Natural killer cell treated with Interleukin-12 subunit alpha and Interleukin-12 subunit beta and Interleukin-15 and Interleukin-18, amount 100 ng/mL, for 72 hours (primary cell): ENCODE measurements around the gene KCNJ15. TPM values are rescaled to one million over a fixed set of nuclear protein-coding genes. Genes with fewer than 3 reads are reported as not detected.

ENCODE experiments used
- ATAC-seq, 2 donors: fragments of 150-1000 bp; cut with Tn5 transposase in 1 of 2; sonication (Bioruptor Pico), chemical (Tn5 transposase) in 1 of 2; 2 replicates each; pipeline ENCODE4 v1.10.0; 2021
- DNase-seq: peaks from one replicate; pipeline ENCODE4 v3.0.0; 2022; ENCODE audit warnings: low spot score
- H3K27ac Mint-ChIP-seq, 2 donors: 1 replicate in 1 of 2; 2 replicates in 1 of 2; pipeline ENCODE4 v1.8.0; 2022; ENCODE audit warnings: mixed read lengths in 2 of 2, mild to moderate bottlenecking in 1 of 2, moderate library complexity in 1 of 2
- H3K27me3 Mint-ChIP-seq, 2 donors: 1 replicate in 1 of 2; 2 replicates in 1 of 2; pipeline ENCODE4 v1.8.0; 2022; ENCODE audit warnings: mixed read lengths in 2 of 2
- H3K36me3 Mint-ChIP-seq: one replicate; pipeline ENCODE4 v1.8.0; 2022; ENCODE audit warnings: mixed read lengths
- H3K4me1 Mint-ChIP-seq, 2 donors: 1 replicate in 1 of 2; 2 replicates in 1 of 2; pipeline ENCODE4 v1.8.0; 2022; ENCODE audit warnings: low read depth in 2 of 2, mixed read lengths in 2 of 2, mild to moderate bottlenecking in 1 of 2
- H3K4me3 Mint-ChIP-seq: one replicate; pipeline ENCODE4 v1.8.0; 2022; ENCODE audit warnings: mixed read lengths
- H3K9me3 Mint-ChIP-seq: 2 replicates; pipeline ENCODE4 v1.8.0; 2022; ENCODE audit warnings: mixed read lengths
- total RNA-seq, 2 donors: library from RNA; stranded (reverse); gene quantifications; one replicate each; pipeline ENCODE4 v1.2.3, GENCODE V29; 2022

KCNJ15 gene
- total RNA-seq, 2 donors from 2014 or later = not detected

DNA sequence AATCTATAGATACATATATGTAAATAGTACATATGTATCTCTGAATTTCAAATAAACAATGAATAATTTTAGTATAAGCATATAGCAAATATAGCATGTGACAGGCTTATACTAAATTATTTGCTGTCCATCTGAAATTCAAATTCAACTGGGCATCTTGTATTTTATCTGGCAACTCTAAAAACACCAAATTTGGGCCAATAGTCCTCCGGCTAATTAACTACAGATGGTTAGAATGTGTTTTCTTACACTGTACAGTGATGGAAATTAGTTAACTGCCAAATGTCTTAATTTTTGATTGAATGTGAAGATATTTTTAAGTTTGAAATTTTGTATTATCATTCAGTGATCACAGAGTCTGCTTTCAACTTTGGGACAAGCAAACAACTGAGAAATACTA is 30.7 kb downstream of the KCNJ15 start:
- Mint-ChIP-seq H3K36me3 (no peaks in the 10 kb centered on the region), H3K4me3 (no peak overlapping the region), H3K4me1 (peaks cover 3 to 5% of the 10 kb centered on the region in 2 donors), H3K27me3 (peaks cover 16 to 22% of the 10 kb centered on the region in 2 donors), H3K9me3 (no peaks in the 10 kb centered on the region), H3K27ac (no peak overlapping the region)
- DNase-seq (no peak), ATAC-seq (no peak)

DNA sequence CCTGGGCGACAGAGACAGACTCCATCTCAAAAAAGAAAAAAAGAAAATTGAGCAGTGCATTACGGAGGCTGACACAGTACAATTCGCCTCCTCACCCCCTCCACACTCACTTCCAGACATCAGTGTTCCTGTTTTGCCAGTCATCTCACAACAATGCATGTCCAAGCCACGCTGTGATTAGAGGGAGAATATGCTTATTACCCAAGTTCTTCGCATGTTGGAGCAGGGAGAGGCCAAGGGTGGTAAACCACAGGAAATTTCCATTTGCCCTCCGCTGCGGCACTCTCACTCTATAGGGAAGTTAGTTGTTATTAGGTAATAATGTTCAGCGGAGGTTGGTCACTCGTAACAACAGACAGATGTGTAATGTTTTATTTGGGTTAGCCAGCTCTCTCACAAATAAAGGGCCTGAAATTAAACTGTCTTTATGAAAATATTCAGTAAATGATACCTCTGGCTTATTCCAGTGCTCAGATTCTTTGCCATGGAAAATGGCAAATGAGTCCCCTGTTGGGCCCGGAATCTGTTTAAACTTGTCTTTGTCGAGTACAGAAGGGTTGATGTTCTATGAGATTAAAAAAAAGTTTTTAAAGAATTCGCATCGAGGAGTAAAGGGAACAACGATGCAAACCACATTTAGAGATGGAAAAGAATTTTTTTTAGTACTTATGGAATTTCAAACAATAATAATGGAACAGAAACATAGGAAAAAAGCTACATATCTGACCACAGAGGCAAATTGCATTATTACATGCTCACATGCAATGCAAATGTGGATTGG is 33.1 kb downstream of the KCNJ15 start:
- H3K4me1 Mint-ChIP-seq = peaks cover 0 to 3% of the 10 kb centered on the region in 2 donors
- ATAC-seq (no peak), DNase-seq (no peak)
- H3K9me3 Mint-ChIP-seq = no peaks in the 10 kb centered on the region
- H3K27me3 Mint-ChIP-seq = peaks cover 7 to 16% of the 10 kb centered on the region in 2 donors
- no peak overlapping the region for H3K27ac Mint-ChIP-seq
- H3K36me3 Mint-ChIP-seq = no peaks in the 10 kb centered on the region
- H3K4me3 Mint-ChIP-seq = no peak overlapping the region

DNA sequence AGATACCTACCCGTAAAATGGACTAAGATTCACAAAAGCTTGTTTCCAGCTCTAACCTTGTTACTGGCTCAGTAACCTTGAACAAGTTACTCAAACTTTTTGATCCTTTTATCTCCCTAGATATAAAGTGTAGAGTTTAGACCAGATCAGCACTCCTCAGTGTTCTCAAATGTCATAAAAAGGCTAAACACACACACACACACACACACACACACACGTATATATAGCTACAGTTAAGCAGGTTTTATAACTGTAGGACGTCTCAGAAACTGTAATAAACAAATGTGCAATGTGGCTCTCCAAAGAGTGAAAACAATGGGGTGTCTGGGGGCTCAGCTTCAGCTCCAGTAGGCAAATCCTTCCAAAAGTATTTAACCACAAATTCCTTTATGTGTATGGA is 34.0 kb downstream of the KCNJ15 start:
- H3K4me1 Mint-ChIP-seq = peaks cover 0 to 3% of the 10 kb centered on the region in 2 donors
- H3K27ac Mint-ChIP-seq = no peak overlapping the region
- peaks cover 9 to 15% of the 10 kb centered on the region in 2 donors for H3K27me3 Mint-ChIP-seq
- no peaks in the 10 kb centered on the region for H3K36me3 Mint-ChIP-seq
- no peak overlapping the region for H3K4me3 Mint-ChIP-seq
- DNase-seq (no peak), ATAC-seq (no peak)
- no peaks in the 10 kb centered on the region for H3K9me3 Mint-ChIP-seq

DNA sequence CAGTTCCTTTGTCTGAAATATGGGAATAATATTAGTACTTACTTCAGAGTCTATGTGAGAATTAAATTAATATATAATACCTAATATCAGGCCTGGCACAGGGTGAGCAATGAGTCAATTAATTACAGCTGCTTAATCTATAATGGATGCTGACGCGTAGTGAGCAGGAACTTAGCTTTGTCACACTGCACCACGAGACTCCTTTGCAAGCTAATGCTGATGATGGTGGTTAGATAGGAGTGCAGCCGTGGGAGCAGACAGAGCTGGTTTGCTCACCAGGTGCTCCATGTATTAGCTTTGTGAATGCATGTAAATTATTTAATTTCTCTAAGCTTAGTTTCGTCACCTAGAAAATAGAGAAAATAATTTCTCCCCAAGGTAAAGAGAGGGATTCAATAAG is 35.1 kb downstream of the KCNJ15 start:
- Mint-ChIP-seq H3K27ac (no peak overlapping the region), H3K9me3 (no peaks in the 10 kb centered on the region), H3K27me3 (peaks cover 14 to 15% of the 10 kb centered on the region in 2 donors), H3K36me3 (no peaks in the 10 kb centered on the region), H3K4me1 (peaks cover 0 to 3% of the 10 kb centered on the region in 2 donors), H3K4me3 (no peak overlapping the region)
- ATAC-seq (no peak), DNase-seq (no peak)

DNA sequence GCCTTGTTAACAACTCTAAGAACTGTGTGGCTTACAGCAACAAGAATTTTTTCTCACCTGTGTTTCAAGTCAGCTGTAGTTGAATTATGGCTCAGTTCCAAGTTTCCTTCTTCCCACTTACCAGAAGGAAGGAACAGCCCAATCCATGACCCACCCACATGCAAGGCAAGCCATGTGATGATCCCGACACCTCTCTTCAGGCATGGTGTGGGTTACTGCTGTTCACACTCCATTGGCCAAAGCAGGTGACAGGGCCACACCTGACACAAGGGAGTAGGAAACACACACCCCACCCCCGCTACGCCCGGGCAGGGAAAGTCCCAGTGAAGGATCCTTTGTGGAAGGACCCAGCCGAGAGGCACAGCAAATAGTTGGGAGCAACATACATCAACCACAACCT is 36.3 kb downstream of the KCNJ15 start:
- H3K4me1 Mint-ChIP-seq = peaks cover 0 to 3% of the 10 kb centered on the region in 2 donors

DNA sequence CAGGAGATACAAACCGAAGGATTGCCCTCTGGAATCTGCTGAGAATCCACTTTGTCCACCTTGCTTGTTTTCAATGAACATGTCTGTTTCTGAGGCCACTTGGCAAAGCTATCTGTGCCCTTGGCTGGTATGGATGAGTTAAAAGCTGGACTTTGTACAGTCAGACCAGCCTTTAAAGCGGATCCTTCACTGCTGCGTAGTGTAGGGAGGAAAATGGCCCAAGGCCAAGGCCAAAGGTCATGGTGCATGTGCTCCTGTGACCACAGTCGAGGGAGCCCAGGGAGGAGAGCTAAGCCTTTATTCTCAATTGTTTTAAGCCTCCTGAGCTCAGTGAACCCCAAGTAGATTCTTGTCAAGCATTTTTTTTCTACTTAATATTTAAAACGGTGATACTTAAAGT is 37.0 kb downstream of the KCNJ15 start:
- Mint-ChIP-seq H3K4me3 (no peak overlapping the region), H3K4me1 (peaks cover 0 to 3% of the 10 kb centered on the region in 2 donors), H3K9me3 (no peaks in the 10 kb centered on the region), H3K27me3 (peaks cover 14 to 16% of the 10 kb centered on the region in 2 donors), H3K27ac (no peak overlapping the region), H3K36me3 (no peaks in the 10 kb centered on the region)
- ATAC-seq = no peak
- DNase-seq = no peak

More for the DNA sequence above, 36.3 kb downstream of the KCNJ15 start:
- no peaks in the 10 kb centered on the region for H3K36me3 Mint-ChIP-seq
- peaks cover 14 to 15% of the 10 kb centered on the region in 2 donors for H3K27me3 Mint-ChIP-seq
- H3K27ac Mint-ChIP-seq = no peak overlapping the region
- H3K9me3 Mint-ChIP-seq = no peaks in the 10 kb centered on the region
- DNase-seq (no peak), ATAC-seq (no peak)
- H3K4me3 Mint-ChIP-seq = no peak overlapping the region

DNA sequence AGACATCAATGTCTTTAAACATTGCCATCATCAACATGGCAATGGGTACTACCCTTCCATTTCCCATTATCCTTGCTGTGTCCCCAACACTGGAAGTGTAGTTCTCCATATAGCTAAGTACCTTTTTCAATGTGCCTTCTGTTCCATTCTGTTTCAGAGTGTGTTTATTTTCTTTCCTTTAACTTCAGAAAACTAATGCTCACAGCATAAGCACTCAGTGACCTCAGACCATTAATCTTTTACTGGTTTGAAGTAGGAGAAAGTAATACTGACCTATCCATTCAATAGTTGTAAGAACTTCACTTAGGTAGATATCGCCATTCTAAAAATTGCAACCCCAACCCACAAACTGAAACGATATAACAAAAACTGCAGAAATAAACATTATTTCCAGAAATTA is 37.8 kb downstream of the KCNJ15 start:
- H3K4me3 Mint-ChIP-seq = no peak overlapping the region
- DNase-seq (no peak), ATAC-seq (no peak)
- no peaks in the 10 kb centered on the region for H3K36me3 Mint-ChIP-seq
- H3K27ac Mint-ChIP-seq = no peak overlapping the region
- peaks cover 0 to 2% of the 10 kb centered on the region in 2 donors for H3K4me1 Mint-ChIP-seq
- H3K27me3 Mint-ChIP-seq = peaks cover 14 to 22% of the 10 kb centered on the region in 2 donors
- no peaks in the 10 kb centered on the region for H3K9me3 Mint-ChIP-seq

DNA sequence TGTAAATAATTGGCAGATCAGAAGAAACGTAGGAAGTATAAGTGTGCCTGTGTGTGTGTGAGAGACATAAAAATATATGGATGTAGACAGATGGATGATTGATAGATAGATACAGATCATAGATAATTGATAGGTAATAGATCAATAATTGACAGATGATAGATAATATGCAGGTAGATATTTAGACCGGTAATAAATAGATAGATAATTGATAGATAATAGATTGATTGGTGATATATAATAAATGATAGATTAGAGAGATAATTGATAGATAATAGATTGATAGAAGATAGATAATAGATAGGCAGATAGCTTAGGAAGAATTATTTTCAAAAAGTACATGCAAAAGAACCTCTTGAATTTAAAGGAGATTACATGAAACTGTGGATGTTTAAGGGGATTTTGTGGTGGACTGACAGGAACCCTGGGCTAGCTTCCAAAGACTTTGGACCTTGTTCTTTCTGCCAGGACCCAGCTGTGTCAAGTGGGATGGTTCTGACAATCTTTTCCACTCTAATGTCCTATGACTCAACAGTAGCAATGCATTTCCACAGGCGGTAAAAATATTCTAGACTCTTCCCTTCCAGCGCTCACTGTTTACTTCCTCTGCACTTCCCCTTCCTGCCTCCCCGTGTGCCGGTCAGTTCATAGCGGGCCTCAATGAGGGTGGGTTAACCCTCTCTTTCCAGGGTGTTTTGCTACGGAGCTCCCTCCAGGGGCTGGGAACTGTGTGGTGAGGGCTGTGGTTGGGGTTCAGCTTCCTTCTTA is 39.4 kb downstream of the KCNJ15 start:
- H3K27ac Mint-ChIP-seq = no peak overlapping the region
- H3K4me1 Mint-ChIP-seq = no peaks in the 10 kb centered on the region
- H3K36me3 Mint-ChIP-seq = no peaks in the 10 kb centered on the region
- peaks cover 7 to 22% of the 10 kb centered on the region in 2 donors for H3K27me3 Mint-ChIP-seq
- DNase-seq (no peak), ATAC-seq (no peak)
- no peak overlapping the region for H3K4me3 Mint-ChIP-seq
- no peaks in the 10 kb centered on the region for H3K9me3 Mint-ChIP-seq

DNA sequence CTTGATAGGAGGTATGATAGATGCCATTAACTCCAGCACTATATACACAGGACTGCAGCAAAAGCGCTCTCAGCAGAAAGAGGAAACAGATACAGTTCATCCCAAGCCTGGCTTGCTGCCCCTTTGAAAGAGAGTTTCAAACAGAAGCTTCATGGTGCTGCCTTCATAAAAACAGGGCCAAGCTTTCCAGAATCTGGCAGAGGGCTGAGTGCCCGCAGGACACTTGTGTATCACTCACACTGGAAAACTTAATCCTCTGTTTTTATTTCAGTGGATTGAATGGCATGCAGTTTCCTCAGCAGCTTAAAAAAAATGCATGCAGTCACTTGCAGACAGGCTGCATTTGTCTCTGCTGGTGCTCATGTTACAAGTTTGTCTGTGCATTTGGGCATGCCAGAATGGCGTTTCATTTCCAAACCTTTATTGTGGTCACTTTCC is 40.4 kb downstream of the KCNJ15 start:
- Mint-ChIP-seq H3K4me3 (no peak overlapping the region), H3K9me3 (no peaks in the 10 kb centered on the region), H3K4me1 (no peaks in the 10 kb centered on the region), H3K36me3 (no peaks in the 10 kb centered on the region), H3K27me3 (peaks cover 8 to 22% of the 10 kb centered on the region in 2 donors), H3K27ac (no peak overlapping the region)
- ATAC-seq = no peak
- no peak for DNase-seq

DNA sequence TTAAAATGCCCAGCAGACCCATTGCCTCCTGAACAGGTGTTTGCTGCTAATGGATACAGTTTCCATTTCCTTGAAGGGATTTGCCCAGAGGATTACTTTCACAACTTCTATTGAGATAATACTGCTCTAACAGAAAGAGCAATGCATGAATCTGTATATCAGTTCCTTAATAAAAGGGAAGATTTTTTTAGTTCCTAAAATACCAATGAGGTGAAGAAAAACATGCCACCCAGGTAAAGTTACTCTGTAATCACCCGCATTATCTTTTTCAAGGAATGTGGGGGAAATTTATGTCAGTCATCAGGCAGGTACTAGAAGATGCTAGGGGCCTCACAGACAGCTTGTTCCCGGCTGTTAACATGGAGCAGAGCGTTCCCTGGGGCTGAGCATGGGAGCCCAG is 41.1 kb downstream of the KCNJ15 start:
- H3K4me3 Mint-ChIP-seq = no peak overlapping the region
- H3K9me3 Mint-ChIP-seq = no peaks in the 10 kb centered on the region
- no peak for ATAC-seq

DNA sequence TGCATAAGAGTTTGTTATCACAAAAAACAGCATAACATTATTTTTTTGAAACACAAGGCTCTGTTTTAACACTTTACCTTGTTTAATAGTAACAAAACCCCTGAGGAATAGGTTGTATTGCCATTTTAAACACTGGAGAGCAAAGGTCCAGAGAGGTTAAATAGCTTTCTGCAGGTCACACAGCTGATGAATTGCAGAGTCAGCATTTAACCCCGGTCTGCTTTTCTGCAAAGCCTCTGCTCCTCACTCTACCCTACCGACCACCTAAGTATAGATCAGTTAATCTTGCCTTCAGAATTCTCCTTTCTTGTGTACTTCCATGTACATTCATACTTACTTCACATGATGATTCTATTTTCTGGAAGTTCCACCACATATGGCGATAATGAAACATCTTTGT is 42.0 kb downstream of the KCNJ15 start:
- Mint-ChIP-seq H3K4me3 (no peak overlapping the region), H3K4me1 (no peaks in the 10 kb centered on the region), H3K9me3 (no peaks in the 10 kb centered on the region), H3K27ac (no peak overlapping the region), H3K27me3 (peaks cover 8 to 22% of the 10 kb centered on the region in 2 donors), H3K36me3 (no peaks in the 10 kb centered on the region)
- no peak for DNase-seq
- ATAC-seq = no peak

More for the DNA sequence above, 41.1 kb downstream of the KCNJ15 start:
- Mint-ChIP-seq H3K4me1 (no peaks in the 10 kb centered on the region), H3K36me3 (no peaks in the 10 kb centered on the region), H3K27me3 (peaks cover 8 to 22% of the 10 kb centered on the region in 2 donors), H3K27ac (no peak overlapping the region)
- DNase-seq = no peak

DNA sequence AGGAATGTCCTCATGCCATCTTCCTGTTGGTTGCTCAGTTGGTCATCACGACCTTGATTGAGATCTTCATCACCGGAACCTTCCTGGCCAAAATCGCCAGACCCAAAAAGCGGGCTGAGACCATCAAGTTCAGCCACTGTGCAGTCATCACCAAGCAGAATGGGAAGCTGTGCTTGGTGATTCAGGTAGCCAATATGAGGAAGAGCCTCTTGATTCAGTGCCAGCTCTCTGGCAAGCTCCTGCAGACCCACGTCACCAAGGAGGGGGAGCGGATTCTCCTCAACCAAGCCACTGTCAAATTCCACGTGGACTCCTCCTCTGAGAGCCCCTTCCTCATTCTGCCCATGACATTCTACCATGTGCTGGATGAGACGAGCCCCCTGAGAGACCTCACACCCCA is 42.9 kb downstream of the KCNJ15 start:
- no peak for DNase-seq
- ATAC-seq = no peak
- Mint-ChIP-seq H3K36me3 (no peaks in the 10 kb centered on the region), H3K4me1 (no peaks in the 10 kb centered on the region), H3K27me3 (peaks cover 8 to 22% of the 10 kb centered on the region in 2 donors), H3K4me3 (no peak overlapping the region), H3K9me3 (no peaks in the 10 kb centered on the region), H3K27ac (no peak overlapping the region)

DNA sequence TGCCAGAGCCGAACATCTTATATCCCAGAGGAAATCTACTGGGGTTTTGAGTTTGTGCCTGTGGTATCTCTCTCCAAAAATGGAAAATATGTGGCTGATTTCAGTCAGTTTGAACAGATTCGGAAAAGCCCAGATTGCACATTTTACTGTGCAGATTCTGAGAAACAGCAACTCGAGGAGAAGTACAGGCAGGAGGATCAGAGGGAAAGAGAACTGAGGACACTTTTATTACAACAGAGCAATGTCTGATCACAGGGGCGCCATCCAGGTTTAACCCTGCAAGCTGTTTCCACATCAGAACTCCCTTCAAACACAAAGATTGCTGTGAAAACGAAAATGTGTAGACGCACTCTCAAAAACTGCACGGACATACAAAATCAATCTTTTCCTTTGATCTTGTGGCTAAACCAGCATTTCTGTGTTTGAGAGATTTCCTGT is 43.4 kb downstream of the KCNJ15 start:
- H3K9me3 Mint-ChIP-seq = no peaks in the 10 kb centered on the region
- H3K27ac Mint-ChIP-seq = no peak overlapping the region
- no peak for DNase-seq
- no peaks in the 10 kb centered on the region for H3K36me3 Mint-ChIP-seq
- no peak for ATAC-seq
- H3K4me3 Mint-ChIP-seq = no peak overlapping the region
- H3K4me1 Mint-ChIP-seq = no peaks in the 10 kb centered on the region
- H3K27me3 Mint-ChIP-seq = peaks cover 8 to 22% of the 10 kb centered on the region in 2 donors
